HepG2 (cell line): ENCODE measurements around the gene TSPYL2. TPM values are rescaled to one million over a fixed set of nuclear protein-coding genes. Genes with fewer than 3 reads are reported as not detected.

ENCODE experiments used
- ARID2 ChIP-seq: sonication (generic); formaldehyde crosslinking; IDR thresholded peaks from 2 replicates; pipeline ENCODE4 v1.8.1; 2022; ENCODE audit warnings: mild to moderate bottlenecking, missing genetic modification reagents, borderline replicate concordance
- ARNTL ChIP-seq: sonication (generic); formaldehyde crosslinking; IDR thresholded peaks from 2 replicates; pipeline ENCODE4 v1.4.0; 2020; ENCODE audit warnings: mild to moderate bottlenecking, missing genetic modification reagents
- ATF5 ChIP-seq: sonication (generic); formaldehyde crosslinking; IDR thresholded peaks from 2 replicates; pipeline ENCODE4 v1.4.0; 2020; ENCODE audit warnings: mild to moderate bottlenecking, low read depth, missing genetic modification reagents
- CBX1 ChIP-seq: IDR thresholded peaks from one replicate; pipeline ENCODE4 v1.6.1; 2016; ENCODE audit warnings: antibody characterized with exemption, low read depth
- DBP ChIP-seq: sonication (generic); formaldehyde crosslinking; IDR thresholded peaks from 2 replicates; pipeline ENCODE4 v1.4.0; 2020; ENCODE audit warnings: missing genetic modification reagents; ENCODE audit errors: not compliant biosample characterization
- GPBP1L1 ChIP-seq: sonication (generic); formaldehyde crosslinking; IDR thresholded peaks from 2 replicates; pipeline ENCODE4 v1.5.0; 2020; ENCODE audit warnings: mild to moderate bottlenecking, missing genetic modification reagents
- KDM5A ChIP-seq: fragments of 200-600 bp; sonication (generic); IDR thresholded peaks from 2 replicates; pipeline ENCODE4 v1.7.0; 2018; ENCODE audit warnings: antibody characterized with exemption, mild to moderate bottlenecking, low read length, borderline replicate concordance
- LCORL ChIP-seq, 2 experiments: fragments of 450-650 bp in 1 of 2; sonication (generic) in 1 of 2; formaldehyde crosslinking in 1 of 2; IDR thresholded peaks; 2 replicates each; pipeline versions ENCODE4 v1.5.0 to v1.6.1; 2017 to 2020; ENCODE audit warnings: antibody characterized with exemption in 1 of 2, missing genetic modification reagents in 1 of 2
- NFE2 ChIP-seq: sonication (generic); formaldehyde crosslinking; IDR thresholded peaks from 2 replicates; pipeline ENCODE4 v1.4.0; 2020; ENCODE audit warnings: missing genetic modification reagents
- PHF20 ChIP-seq: sonication (generic); formaldehyde crosslinking; IDR thresholded peaks from 2 replicates; pipeline ENCODE4 v1.5.0; 2020; ENCODE audit warnings: mild to moderate bottlenecking, missing genetic modification reagents
- RERE ChIP-seq: IDR thresholded peaks from 2 replicates; pipeline ENCODE4 v1.6.1; 2016; ENCODE audit warnings: low read depth, missing genetic modification reagents, missing compliant biosample characterization
- SP4 ChIP-seq: sonication (generic); formaldehyde crosslinking; IDR thresholded peaks from 2 replicates; pipeline ENCODE4 v1.8.1; 2023; ENCODE audit warnings: mild to moderate bottlenecking, missing genetic modification reagents
- TFAP4 ChIP-seq: sonication (generic); IDR thresholded peaks from 2 replicates; pipeline ENCODE4 v1.6.1; 2016; ENCODE audit warnings: low read depth, borderline replicate concordance
- ZNF12 ChIP-seq: sonication (generic); formaldehyde crosslinking; IDR thresholded peaks from 2 replicates; pipeline ENCODE4 v1.5.0; 2020; ENCODE audit warnings: missing genetic modification reagents
- ZNF563 ChIP-seq: sonication (generic); formaldehyde crosslinking; IDR thresholded peaks from 2 replicates; pipeline ENCODE4 v1.8.0; 2022; ENCODE audit warnings: mild to moderate bottlenecking, moderate library complexity, missing genetic modification reagents
- ZNF570 ChIP-seq: sonication (generic); formaldehyde crosslinking; IDR thresholded peaks from 2 replicates; pipeline ENCODE4 v1.4.0; 2020; ENCODE audit warnings: mild to moderate bottlenecking, missing genetic modification reagents, borderline replicate concordance
- polyA plus RNA-seq, 8 experiments: library from polyadenylated mRNA; depleted of rRNA in 3 of 8; stranded (reverse) in 7 of 8; unstranded in 1 of 8; fragments of >200 nt; fragmentation: Illumina TruSeq in 4 of 8; extraction: Trizol in 4 of 8; gene quantifications; 2 replicates each; pipeline versions ENCODE4 v1.2.1 to v1.2.3, GENCODE V29; 2011 to 2016; ENCODE audit warnings: low read depth in 4 of 8, missing spikeins in 1 of 8, mixed read lengths in 1 of 8; ENCODE audit not compliant: insufficient read depth in 1 of 8
- total RNA-seq, 5 experiments: library from RNA; depleted of rRNA; stranded (reverse); fragments of >200 nt; fragmentation: Illumina TruSeq; extraction: Trizol; gene quantifications; 2 replicates each; pipeline ENCODE4 v1.2.3, GENCODE V29; 2016; ENCODE audit warnings: low read depth in 1 of 5

The TSPYL2 gene
- total and polyA plus RNA-seq, 2 of the 13 experiments (the other 11 are each of a cell fraction or from before 2014, with no cell fraction given) = 10.1 to 15.5 TPM

GRCh38 chrX:53093748-53094581, 11.8 kb downstream of the TSPYL2 start, which contains the start of gene KANTR (continued):
- TF ChIP-seq NFE2 (CRISPR knock-in tag) (no peak), ATF5 (CRISPR knock-in tag) (no peak), GPBP1L1 (CRISPR knock-in tag) (no peak), CBX1 (no peak), SP4 (CRISPR knock-in tag) (0 out of 2 replicates have a peak, but pooled peaks have one; percentile 16), ARNTL (peak; percentile 46; the same call in 1 of the 2 replicates), DBP (CRISPR knock-in tag) (no peak), ZNF12 (no peak), LCORL (IDR thresholded peaks at IDR 0.05) (no peak), LCORL (CRISPR knock-in tag; IDR thresholded peaks at IDR 0.05) (0 out of 2 replicates have a peak, but pooled peaks have one; percentile 11), KDM5A (peak; percentile 32; the same call in 1 of the 2 replicates), TFAP4 (no peak), ZNF570 (CRISPR knock-in tag) (no peak), ZNF563 (CRISPR knock-in tag) (no peak), ARID2 (CRISPR knock-in tag) (peak; percentile 66; the same call in 1 of the 2 replicates), PHF20 (CRISPR knock-in tag) (no peak), RERE (no peak)
